H1 (cell line): ENCODE measurements around the gene IFNK. TPM values are rescaled to one million over a fixed set of nuclear protein-coding genes. Genes with fewer than 3 reads are reported as not detected.

ENCODE experiments used
- ASH2L ChIP-seq: fragments of 200-600, 300-600 bp; sonication (generic); IDR thresholded peaks from one replicate; pipeline ENCODE4 v1.7.1; 2017; ENCODE audit warnings: low read length
- ATF3 ChIP-seq: IDR thresholded peaks from 2 replicates; pipeline ENCODE4 v1.6.1; 2011; ENCODE audit warnings: low read depth, mild to moderate bottlenecking, low read length; ENCODE audit not compliant: insufficient read depth
- BCL11A ChIP-seq, 2 experiments: IDR thresholded peaks; one replicate each; pipeline ENCODE4 v1.6.1; 2011; ENCODE audit warnings: low read depth in 2 of 2, low read length in 2 of 2, mild to moderate bottlenecking in 2 of 2
- CTBP2 ChIP-seq: IDR thresholded peaks from 2 replicates; pipeline ENCODE4 v1.7.0; 2011; ENCODE audit warnings: borderline replicate concordance, mild to moderate bottlenecking, moderate library complexity, mixed read lengths, low read length; ENCODE audit not compliant: insufficient read depth, insufficient read length
- HDAC6 ChIP-seq: IDR thresholded peaks from one replicate; pipeline ENCODE4 v1.7.1; 2012; ENCODE audit warnings: low read depth, mild to moderate bottlenecking, inconsistent platforms, low read length, moderate library complexity
- NANOG ChIP-seq: IDR thresholded peaks from 2 replicates; pipeline ENCODE4 v1.6.1; 2011; ENCODE audit warnings: low read length, low read depth, mild to moderate bottlenecking, inconsistent platforms; ENCODE audit not compliant: insufficient read depth, poor library complexity, severe bottlenecking
- POLR2AphosphoS5 ChIP-seq: IDR thresholded peaks from 2 replicates; pipeline ENCODE4 v1.6.1; 2011; ENCODE audit warnings: low read depth, low read length
- RFX5 ChIP-seq: IDR thresholded peaks from 2 replicates; pipeline ENCODE4 v1.6.1; 2011; ENCODE audit warnings: low read depth, low read length, improper control_type of control experiment, borderline replicate concordance
- USF2 ChIP-seq: IDR thresholded peaks from 2 replicates; pipeline ENCODE4 v1.6.1; 2011; ENCODE audit warnings: low read length, improper control_type of control experiment
- polyA plus RNA-seq, 7 experiments: library from polyadenylated mRNA; depleted of rRNA in 3 of 7; stranded (reverse) in 5 of 7; unstranded in 2 of 7; fragments of >200 nt in 5 of 7; fragments of 200-250 nt in 2 of 7; gene quantifications; 1 replicate in 5 of 7; 2 replicates in 1 of 7; 4 replicates in 1 of 7; pipeline versions ENCODE4 v1.2.1 to v1.2.3, GENCODE V29; 2011 to 2013; ENCODE audit warnings: missing spikeins in 2 of 7, mixed read lengths in 2 of 7
- total RNA-seq: library from RNA; stranded (reverse); fragmentation: NEBNext Ultra II Directional; extraction: Animal tissue kit (Norgen Biotek cat#: 25700); gene quantifications from 2 replicates; pipeline ENCODE4 v1.2.1, GENCODE V29; 2021

IFNK gene
- total and polyA plus RNA-seq, 2 of the 8 experiments (the other 6 are each of a cell fraction or from before 2014, with no cell fraction given), result not detected

GRCh38 chr9:27533311-27533710, 9.2 kb downstream of the IFNK start (continued):
- no peak for TF ChIP-seq ATF3
- TF ChIP-seq USF2, result no peak
- TF ChIP-seq BCL11A (IDR thresholded peaks at IDR 0.05; ENCODE audit: low read depth in 2 of 2, low read length in 2 of 2), result no peak
- no peak for TF ChIP-seq ASH2L
- no peak for TF ChIP-seq POLR2AphosphoS5
- no peak for TF ChIP-seq NANOG
- no peak for TF ChIP-seq RFX5
- no peak for TF ChIP-seq CTBP2
- TF ChIP-seq HDAC6, result no peak
